Measurements from ENCODE around the gene CLIC1. TPM values are rescaled to one million over a fixed set of nuclear protein-coding genes. Genes with fewer than 3 reads are reported as not detected.
A peak's percentile ranks its signal among the peaks of the same experiment; 100 is the strongest.

The CLIC1 gene
- total and polyA plus RNA-seq, 10 of the 15 experiments (the other 5 are each of a cell fraction or from before 2014, with no cell fraction given) = 446 to 1,266 (median 636) TPM

DNA sequence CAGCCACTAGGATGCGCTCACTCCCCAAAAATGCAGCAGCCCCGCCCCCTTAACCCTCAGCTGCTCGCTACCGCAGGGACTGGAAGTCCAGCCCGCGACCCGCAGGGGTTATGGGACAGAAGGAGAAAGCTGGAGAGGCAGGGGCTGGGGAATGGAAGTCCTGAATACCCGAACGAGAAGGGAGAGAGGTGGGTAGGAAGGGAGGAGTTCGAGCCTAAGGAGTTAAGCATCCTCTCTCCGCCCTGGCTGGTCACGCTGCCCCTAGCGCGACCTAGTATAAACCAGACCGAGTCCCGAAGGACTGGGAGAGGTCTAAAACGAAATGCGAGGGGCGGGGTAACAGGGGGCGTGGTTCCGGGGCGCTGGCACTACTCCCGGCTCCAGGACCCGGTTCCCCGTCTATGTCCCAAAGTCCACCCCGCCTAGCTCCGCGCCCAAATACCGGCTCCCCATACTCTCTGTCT lies 6.8 kb downstream of the CLIC1 start (continued):
- TF ChIP-seq, protein P1, sequence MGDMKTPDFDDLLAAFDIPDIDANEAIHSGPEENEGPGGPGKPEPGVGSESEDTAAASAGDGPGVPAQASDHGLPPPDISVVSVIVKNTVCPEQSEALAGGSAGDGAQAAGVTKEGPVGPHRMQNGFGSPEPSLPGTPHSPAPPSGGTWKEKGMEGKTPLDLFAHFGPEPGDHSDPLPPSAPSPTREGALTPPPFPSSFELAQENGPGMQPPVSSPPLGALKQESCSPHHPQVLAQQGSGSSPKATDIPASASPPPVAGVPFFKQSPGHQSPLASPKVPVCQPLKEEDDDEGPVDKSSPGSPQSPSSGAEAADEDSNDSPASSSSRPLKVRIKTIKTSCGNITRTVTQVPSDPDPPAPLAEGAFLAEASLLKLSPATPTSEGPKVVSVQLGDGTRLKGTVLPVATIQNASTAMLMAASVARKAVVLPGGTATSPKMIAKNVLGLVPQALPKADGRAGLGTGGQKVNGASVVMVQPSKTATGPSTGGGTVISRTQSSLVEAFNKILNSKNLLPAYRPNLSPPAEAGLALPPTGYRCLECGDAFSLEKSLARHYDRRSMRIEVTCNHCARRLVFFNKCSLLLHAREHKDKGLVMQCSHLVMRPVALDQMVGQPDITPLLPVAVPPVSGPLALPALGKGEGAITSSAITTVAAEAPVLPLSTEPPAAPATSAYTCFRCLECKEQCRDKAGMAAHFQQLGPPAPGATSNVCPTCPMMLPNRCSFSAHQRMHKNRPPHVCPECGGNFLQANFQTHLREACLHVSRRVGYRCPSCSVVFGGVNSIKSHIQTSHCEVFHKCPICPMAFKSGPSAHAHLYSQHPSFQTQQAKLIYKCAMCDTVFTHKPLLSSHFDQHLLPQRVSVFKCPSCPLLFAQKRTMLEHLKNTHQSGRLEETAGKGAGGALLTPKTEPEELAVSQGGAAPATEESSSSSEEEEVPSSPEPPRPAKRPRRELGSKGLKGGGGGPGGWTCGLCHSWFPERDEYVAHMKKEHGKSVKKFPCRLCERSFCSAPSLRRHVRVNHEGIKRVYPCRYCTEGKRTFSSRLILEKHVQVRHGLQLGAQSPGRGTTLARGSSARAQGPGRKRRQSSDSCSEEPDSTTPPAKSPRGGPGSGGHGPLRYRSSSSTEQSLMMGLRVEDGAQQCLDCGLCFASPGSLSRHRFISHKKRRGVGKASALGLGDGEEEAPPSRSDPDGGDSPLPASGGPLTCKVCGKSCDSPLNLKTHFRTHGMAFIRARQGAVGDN (IDR thresholded peaks at IDR 0.05) = no peak
- TF ChIP-seq ATF3 (IDR thresholded peaks at IDR 0.05; ENCODE audit: borderline replicate concordance, extremely low read depth, low read depth, low read length) (no peak), POLR2A (IDR thresholded peaks at IDR 0.05; ENCODE audit: low read depth, low read length) (no peak), NR2F1 (conservative IDR thresholded peaks at IDR 0.05) (no peak; the same call in 1 of the 2 replicates), FOXM1 (IDR thresholded peaks at IDR 0.05; ENCODE audit: low read depth, low read length) (no peak), SMAD5 (IDR thresholded peaks at IDR 0.05; ENCODE audit: low read depth) (no peak), PML (IDR thresholded peaks at IDR 0.05; ENCODE audit: low read length) (no peak), EGR1 (IDR thresholded peaks at IDR 0.05; ENCODE audit: borderline replicate concordance in 1 of 2, low read depth in 2 of 2, low read length in 2 of 2) (0 out of 3 replicates have a peak, but pooled peaks of 1 of the 2 experiments have one; percentile 38), RELA (IDR thresholded peaks at IDR 0.05; ENCODE audit: borderline replicate concordance, partially characterized antibody) (no peak), EZH2 (IDR thresholded peaks at IDR 0.05; ENCODE audit: borderline replicate concordance, control insufficient read depth, low read depth, low read length) (no peak), DPF2 (IDR thresholded peaks at IDR 0.05) (no peak; the same call in 1 of the 2 replicates), SUZ12 (IDR thresholded peaks at IDR 0.05; ENCODE audit: unreplicated experiment) (no peak), IRF4 (IDR thresholded peaks at IDR 0.05; ENCODE audit: low read depth, low read length) (no peak), ZBED1 (IDR thresholded peaks at IDR 0.05; ENCODE audit: borderline replicate concordance) (no peak), RBBP5 (conservative IDR thresholded peaks at IDR 0.05) (no peak), USF1 (IDR thresholded peaks at IDR 0.05; ENCODE audit: borderline replicate concordance, extremely low read length, insufficient read depth, low read depth, low read length) (no peak), JUNB (IDR thresholded peaks at IDR 0.05) (no peak), JUND (IDR thresholded peaks at IDR 0.05; ENCODE audit: low read depth, low read length) (no peak), RB1 (IDR thresholded peaks at IDR 0.05; ENCODE audit: borderline replicate concordance) (no peak; the same call in 1 of the 2 replicates), RFX5 (IDR thresholded peaks at IDR 0.05; ENCODE audit: low read depth, low read length) (no peak), MTA3 (IDR thresholded peaks at IDR 0.05; ENCODE audit: borderline replicate concordance, low read length) (no peak), PAX8 (IDR thresholded peaks at IDR 0.05) (no peak), TBL1XR1 (IDR thresholded peaks at IDR 0.05; ENCODE audit: low read depth, low read length) (no peak), TCF7 (IDR thresholded peaks at IDR 0.05; ENCODE audit: borderline replicate concordance) (no peak), REST (IDR thresholded peaks at IDR 0.05; ENCODE audit: low read depth, low read length) (no peak), SREBF1 (IDR thresholded peaks at IDR 0.05; ENCODE audit: low read length) (no peak)

Data from GM12878 (cell line).